Gastroesophageal sphincter (tissue), 4 donors: ENCODE results near the gene BTBD1. TPM values are rescaled to one million over a fixed set of nuclear protein-coding genes. Genes with fewer than 3 reads are reported as not detected.
"Not testable (repeated sequence)": the region's sequence is repeated elsewhere in the genome, so short reads cannot be mapped to it uniquely, and the experiment has no call there.

ENCODE experiments used
- ATAC-seq: fragments of 150-250 bp; one replicate; pipeline ENCODE4 v1.9.1; 2016; ENCODE audit warnings: mild to moderate bottlenecking, moderate library complexity
- H3K27ac ChIP-seq, 4 donors: fragments of 200-600 bp; sonication (generic) in 3 of 4; 1 replicate in 3 of 4; 2 replicates in 1 of 4; pipeline ENCODE4 v1.5.1; 2016 to 2019
- H3K27me3 ChIP-seq: fragments of 200-600 bp; sonication (generic); one replicate; pipeline ENCODE4 v1.5.1; 2019
- H3K36me3 ChIP-seq, 2 donors: fragments of 200-600 bp; sonication (generic); one replicate each; pipeline ENCODE4 v1.5.1; 2019; ENCODE audit warnings: control low read depth in 1 of 2
- H3K4me1 ChIP-seq, 3 donors: fragments of 200-600 bp; sonication (generic); 1 replicate in 2 of 3; 2 replicates in 1 of 3; pipeline ENCODE4 v1.5.1; 2016 to 2019; ENCODE audit warnings: control low read depth in 2 of 3
- H3K4me3 ChIP-seq, 2 donors: fragments of 200-600 bp; sonication (generic); one replicate each; pipeline ENCODE4 v1.5.1; 2019; ENCODE audit warnings: mild to moderate bottlenecking in 1 of 2, moderate library complexity in 1 of 2
- H3K9me3 ChIP-seq, 3 donors: fragments of 200-600 bp; sonication (generic); one replicate each; pipeline ENCODE4 v1.5.1; 2017 to 2019; ENCODE audit warnings: control low read depth in 2 of 3
- EP300 ChIP-seq: sonication (generic); formaldehyde crosslinking; IDR thresholded peaks from one replicate; pipeline ENCODE4 v1.6.1; 2017; ENCODE audit warnings: antibody characterized with exemption, mild to moderate bottlenecking
- POLR2A ChIP-seq, 2 donors: fragments of 450-650 bp; IDR thresholded peaks; one replicate each; pipeline ENCODE4 v1.6.1; 2017; ENCODE audit warnings: antibody characterized with exemption in 2 of 2, mild to moderate bottlenecking in 2 of 2, moderate library complexity in 1 of 2
- POLR2AphosphoS5 ChIP-seq: sonication (generic); formaldehyde crosslinking; IDR thresholded peaks from one replicate; pipeline ENCODE4 v1.6.1; 2017; ENCODE audit warnings: antibody characterized with exemption
- WGBS, 2 donors: methylation state at CpG; one replicate each; pipeline ENCODE4 v1.1.5; 2018; ENCODE audit warnings: low coverage in 1 of 2; 5-methylcytosine and 5-hydroxymethylcytosine counted together
- total RNA-seq, 4 donors: library from RNA; depleted of rRNA; stranded (reverse); fragments of >200 nt; gene quantifications; one replicate each; pipeline ENCODE4 v1.1.0, GENCODE V29; 2016
- TF ChIP-seq, protein P1 (sequence below), 4 experiments: fragments of 200-600 bp in 2 of 4; fragments of 450-650 bp in 2 of 4; sonication (generic) in 1 of 4; IDR thresholded peaks; one replicate each; pipeline ENCODE4 v1.5.1; 2017 to 2019; ENCODE audit warnings: antibody characterized with exemption in 4 of 4, mild to moderate bottlenecking in 2 of 4, moderate library complexity in 2 of 4

BTBD1 gene
- total RNA-seq, 4 donors from 2014 or later: 48.6 to 69.6 (median 60.5) TPM

DNA sequence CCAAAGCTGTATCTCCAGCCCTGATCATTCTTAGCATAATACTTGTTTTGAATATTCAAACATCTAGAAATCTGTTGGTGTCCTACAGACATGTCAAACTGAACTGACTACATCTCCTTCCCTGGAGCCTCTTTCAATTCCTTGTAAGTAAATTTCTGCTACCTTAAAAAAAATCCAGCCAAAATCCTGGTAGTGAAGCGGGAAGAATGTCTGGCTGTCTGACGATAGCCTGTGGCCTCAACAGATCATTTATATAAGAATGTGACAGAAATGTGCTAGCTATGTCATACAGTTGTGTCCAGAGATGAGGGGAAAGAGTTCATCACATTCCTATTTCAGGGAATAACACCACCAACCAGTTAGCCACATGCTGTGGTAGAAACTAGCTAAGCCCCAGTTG lies 21.8 kb upstream of the BTBD1 start:
- H3K9me3 ChIP-seq: no peaks in the 10 kb centered on the region
- H3K36me3 ChIP-seq: no peaks in the 10 kb centered on the region
- H3K27me3 ChIP-seq: peaks cover 9% of the 10 kb centered on the region
- no peak overlapping the region for H3K4me3 ChIP-seq
- no peak for ATAC-seq
- no peaks in the 10 kb centered on the region for H3K4me1 ChIP-seq
- WGBS, 2 donors: 47 to 57% methylated on average over 2 of the region's 2 CpGs
- TF ChIP-seq POLR2AphosphoS5: no peak
- no peak for TF ChIP-seq EP300
- TF ChIP-seq POLR2A (IDR thresholded peaks at IDR 0.05): no peak
- TF ChIP-seq, protein P1, sequence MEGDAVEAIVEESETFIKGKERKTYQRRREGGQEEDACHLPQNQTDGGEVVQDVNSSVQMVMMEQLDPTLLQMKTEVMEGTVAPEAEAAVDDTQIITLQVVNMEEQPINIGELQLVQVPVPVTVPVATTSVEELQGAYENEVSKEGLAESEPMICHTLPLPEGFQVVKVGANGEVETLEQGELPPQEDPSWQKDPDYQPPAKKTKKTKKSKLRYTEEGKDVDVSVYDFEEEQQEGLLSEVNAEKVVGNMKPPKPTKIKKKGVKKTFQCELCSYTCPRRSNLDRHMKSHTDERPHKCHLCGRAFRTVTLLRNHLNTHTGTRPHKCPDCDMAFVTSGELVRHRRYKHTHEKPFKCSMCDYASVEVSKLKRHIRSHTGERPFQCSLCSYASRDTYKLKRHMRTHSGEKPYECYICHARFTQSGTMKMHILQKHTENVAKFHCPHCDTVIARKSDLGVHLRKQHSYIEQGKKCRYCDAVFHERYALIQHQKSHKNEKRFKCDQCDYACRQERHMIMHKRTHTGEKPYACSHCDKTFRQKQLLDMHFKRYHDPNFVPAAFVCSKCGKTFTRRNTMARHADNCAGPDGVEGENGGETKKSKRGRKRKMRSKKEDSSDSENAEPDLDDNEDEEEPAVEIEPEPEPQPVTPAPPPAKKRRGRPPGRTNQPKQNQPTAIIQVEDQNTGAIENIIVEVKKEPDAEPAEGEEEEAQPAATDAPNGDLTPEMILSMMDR (IDR thresholded peaks at IDR 0.05): no peak
- no peak overlapping the region for H3K27ac ChIP-seq

DNA sequence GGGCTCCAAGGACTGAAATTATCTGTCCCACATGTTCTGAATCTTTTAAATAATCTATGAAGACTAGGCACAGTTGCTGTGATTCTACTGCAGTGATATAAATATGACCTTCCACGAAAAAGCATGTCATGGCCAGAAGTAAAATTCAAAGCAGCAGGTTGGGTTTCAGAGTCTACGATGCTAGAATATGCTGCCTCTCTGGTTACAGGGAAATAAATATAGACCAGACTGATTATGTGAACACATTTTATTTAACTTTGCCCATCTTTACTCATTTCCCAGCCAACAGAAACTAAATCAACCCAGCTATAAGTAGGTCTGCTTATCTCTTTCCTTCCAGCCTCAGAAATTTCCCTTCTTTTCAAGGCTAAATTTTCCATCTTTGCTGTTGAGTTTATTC lies 20.5 kb upstream of the BTBD1 start:
- H3K9me3 ChIP-seq: no peaks in the 10 kb centered on the region

GRCh38 chr15:83085864-83086552 lies 19.0 kb upstream of the BTBD1 start:
- not testable (repeated sequence) for H3K4me3 ChIP-seq, H3K9me3 ChIP-seq, H3K27ac ChIP-seq, H3K36me3 ChIP-seq, H3K4me1 ChIP-seq, ATAC-seq
- peaks cover 20% of the 10 kb centered on the region for H3K27me3 ChIP-seq
- WGBS, 2 donors: 81 to 87% methylated on average over 6 to 8 of the region's 8 CpGs

More for the DNA sequence above, 20.5 kb upstream of the BTBD1 start:
- Histone ChIP-seq H3K4me1 (no peaks in the 10 kb centered on the region), H3K27me3 (peaks cover 17% of the 10 kb centered on the region), H3K36me3 (no peaks in the 10 kb centered on the region), H3K4me3 (no peak overlapping the region), H3K27ac (no peak overlapping the region)
- 48 to 68% methylated on average over 2 of the region's 2 CpGs for WGBS, 2 donors
- no peak for TF ChIP-seq POLR2A (IDR thresholded peaks at IDR 0.05)
- TF ChIP-seq, protein P1 (IDR thresholded peaks at IDR 0.05): no peak
- TF ChIP-seq POLR2AphosphoS5: no peak
- TF ChIP-seq EP300: no peak
- ATAC-seq: no peak

GRCh38 chr15:83085461-83085860 lies 18.4 kb upstream of the BTBD1 start:
- not testable (repeated sequence) for ATAC-seq

DNA sequence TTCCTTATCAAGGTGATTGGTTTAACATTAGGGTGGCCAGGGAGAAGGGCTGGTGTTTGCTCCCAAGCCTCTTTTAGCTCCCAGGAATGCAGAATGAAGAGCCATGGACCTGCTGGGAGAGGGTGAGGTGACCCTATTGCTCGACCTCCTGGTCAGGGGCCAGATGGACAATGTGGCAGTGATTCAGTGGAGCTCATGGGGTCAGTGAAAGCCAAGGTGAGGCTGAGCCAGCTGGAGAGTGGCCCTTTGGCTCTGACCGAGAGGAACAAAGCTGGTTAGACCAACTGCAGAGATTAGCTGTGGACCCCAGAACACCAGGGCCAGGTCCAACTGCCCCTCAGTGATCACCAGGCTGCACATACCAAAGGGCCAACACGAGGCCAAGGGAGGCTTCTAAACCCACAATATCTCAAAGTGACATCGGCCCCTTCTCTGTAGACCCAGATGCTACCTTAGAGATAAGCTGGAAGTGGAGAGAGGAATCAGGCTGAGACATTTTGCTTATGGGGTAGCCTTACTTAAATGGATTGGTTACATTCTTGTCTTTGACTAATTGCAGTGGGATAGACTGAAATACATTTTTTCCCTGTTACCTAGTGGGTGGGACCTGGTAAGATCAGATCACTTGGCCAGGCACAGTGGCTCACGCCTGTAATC lies 15.8 kb upstream of the BTBD1 start:
- H3K4me1 ChIP-seq: no peaks in the 10 kb centered on the region
- no peaks in the 10 kb centered on the region for H3K9me3 ChIP-seq
- H3K4me3 ChIP-seq: no peak overlapping the region
- H3K27me3 ChIP-seq: peaks cover 40% of the 10 kb centered on the region
- no peak overlapping the region for H3K27ac ChIP-seq
- no peak for TF ChIP-seq EP300
- TF ChIP-seq POLR2AphosphoS5: no peak
- no peak for TF ChIP-seq POLR2A (IDR thresholded peaks at IDR 0.05)
- TF ChIP-seq, protein P1 (IDR thresholded peaks at IDR 0.05): no peak
- 60 to 62% methylated on average over 1 to 3 of the region's 5 CpGs for WGBS, 2 donors
- H3K36me3 ChIP-seq: no peaks in the 10 kb centered on the region
- no peak for ATAC-seq

More at GRCh38 chr15:83085461-83085860, 18.4 kb upstream of the BTBD1 start:
- H3K4me1 ChIP-seq, H3K9me3 ChIP-seq, H3K27ac ChIP-seq, H3K4me3 ChIP-seq, H3K36me3 ChIP-seq: not testable (repeated sequence)
- WGBS, 2 donors: 88 to 90% methylated on average over 3 of the region's 3 CpGs
- H3K27me3 ChIP-seq: peaks cover 20% of the 10 kb centered on the region
